Non-pigmented ciliary epithelial cell (primary cell): ENCODE results near the gene ZNF554.
"Not testable (repeated sequence)": the region's sequence is repeated elsewhere in the genome, so short reads cannot be mapped to it uniquely, and the experiment has no call there.

ENCODE experiments used
- DNase-seq: peaks from one replicate; pipeline ENCODE4 v3.0.0-alpha.2; 2010; ENCODE audit warnings: low read depth

Gene ZNF554

DNA sequence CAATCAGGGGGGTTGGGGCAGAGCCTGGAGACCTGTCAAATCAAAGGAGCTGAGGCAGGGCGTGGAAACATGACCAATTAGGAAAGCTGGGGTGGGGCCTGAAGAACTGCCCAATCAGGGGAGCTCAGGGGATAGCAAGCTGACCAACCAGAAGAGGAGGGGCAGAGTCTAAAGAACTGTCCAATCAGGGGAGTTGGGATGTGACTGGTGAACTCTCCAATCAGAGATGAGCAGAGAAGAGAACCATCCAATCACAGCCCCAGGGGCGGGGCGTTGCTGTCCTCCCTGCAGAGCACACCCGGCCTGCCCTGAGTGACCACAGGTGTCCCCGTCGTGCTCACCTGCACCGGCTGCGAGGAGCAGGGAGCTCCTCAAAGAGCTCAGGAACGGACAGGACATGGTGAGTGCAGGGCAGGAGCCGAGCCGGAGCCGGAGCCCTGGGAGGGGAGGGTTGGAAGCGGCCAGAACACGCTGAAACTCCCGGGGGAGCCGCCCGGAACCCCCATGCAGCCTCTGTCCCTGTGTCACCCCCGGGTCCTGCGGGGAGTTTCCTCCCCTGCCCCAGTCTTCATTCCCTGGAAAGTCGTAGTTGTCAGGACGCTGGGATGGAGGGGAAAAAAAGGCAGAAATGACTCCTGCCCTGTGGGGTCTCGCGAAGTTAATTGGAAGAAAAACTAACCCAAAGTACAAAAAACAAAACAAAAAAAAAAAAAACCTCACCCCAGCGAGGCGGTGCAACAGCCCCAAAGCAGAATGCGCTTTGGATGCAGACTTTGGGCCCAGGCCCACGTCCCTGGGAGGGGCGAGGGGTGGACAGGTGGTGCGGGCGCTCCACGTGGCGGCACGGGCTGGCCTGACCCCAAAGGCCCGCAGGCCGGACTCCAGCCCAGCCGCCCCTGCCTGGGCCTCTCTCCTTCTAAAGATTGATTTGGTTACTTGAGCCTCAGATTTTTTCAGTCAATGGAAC lies 47.6 kb downstream of the ZNF554 start, which contains the start of gene ZNF556:
ZNF556 (plus strand) TSS at position 311 of the 967 bp plus-strand sequence; CDS start at position 398, 87 bp downstream.
- DNase-seq: no peak

DNA sequence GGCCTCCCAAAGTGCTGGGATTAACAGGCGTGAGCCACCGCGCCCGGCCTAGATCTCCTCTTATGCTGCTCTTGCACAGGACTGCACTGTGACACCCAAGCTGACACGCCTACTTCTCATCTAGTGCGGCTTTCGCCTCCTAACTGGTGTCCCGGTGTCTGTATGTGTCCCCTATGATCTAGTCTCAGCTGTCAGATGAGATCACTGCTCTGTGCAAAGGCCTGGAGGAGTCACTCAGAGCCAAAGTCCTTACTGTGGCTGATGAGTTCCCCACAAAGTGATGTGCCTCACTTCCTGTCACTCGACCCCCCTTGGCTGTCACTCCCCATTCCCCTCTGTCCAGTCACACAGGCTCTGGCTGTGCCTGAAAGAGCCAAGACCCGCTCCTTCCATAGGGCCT lies 50.0 kb downstream of the ZNF554 start:
- no peak for DNase-seq

DNA sequence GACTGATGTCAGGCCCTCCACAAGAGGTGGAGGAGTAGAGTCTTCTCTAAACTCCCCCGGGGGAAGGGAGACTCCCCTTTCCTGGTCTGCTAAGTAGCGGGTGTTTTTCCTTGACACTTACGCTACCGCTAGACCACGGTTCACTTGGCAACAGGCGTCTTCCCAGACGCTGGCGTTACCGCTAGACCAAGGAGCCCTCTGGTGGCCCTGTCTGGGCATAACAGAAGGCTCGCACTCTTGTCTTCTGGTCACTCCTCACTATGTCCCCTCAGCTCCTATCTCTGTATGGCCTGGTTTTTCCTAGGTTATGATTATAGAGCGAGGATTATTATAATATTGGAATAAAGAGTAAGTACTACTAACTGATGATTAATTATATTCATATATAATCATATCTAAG lies 52.5 kb downstream of the ZNF554 start:
- not testable (repeated sequence) for DNase-seq

DNA sequence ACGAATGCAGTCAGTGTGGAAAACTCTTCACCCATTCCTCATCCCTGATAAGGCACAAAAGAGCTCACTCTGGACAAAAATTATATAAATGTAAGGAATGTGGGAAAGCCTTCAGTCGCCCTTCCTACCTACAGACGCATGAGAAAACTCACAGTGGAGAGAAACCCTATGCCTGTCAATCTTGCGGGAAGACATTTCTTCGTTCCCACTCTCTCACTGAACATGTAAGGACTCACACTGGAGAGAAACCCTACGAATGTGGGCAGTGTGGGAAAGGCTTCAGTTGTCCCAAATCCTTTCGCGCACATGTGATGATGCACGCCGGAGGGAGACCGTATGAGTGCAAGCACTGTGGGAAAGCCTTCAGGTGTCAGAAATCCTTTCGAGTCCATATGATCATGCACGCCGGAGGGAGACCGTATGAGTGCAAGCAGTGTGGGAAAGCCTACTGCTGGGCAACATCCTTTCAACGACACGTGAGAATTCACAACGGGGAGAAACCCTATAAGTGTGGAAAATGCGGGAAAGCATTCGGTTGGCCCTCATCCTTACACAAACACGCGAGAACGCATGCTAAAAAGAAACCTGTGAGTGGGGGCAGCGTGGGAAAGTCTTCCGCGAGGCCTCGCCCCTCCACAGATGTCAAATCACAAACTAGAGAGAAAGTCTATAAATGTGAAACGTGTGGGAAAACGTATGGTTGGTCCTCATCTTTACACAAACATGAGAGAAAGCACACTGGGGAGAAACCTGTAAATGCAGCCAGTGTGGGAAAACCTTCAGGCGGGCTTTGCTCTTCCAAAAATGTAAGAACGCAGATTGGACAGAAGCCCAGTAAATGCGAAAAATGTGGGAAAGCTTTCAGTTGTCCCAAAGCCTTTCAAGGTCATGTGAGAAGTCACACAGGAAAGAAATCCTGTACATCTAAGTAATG lies 58.0 kb downstream of the ZNF554 start:
- no peak for DNase-seq

DNA sequence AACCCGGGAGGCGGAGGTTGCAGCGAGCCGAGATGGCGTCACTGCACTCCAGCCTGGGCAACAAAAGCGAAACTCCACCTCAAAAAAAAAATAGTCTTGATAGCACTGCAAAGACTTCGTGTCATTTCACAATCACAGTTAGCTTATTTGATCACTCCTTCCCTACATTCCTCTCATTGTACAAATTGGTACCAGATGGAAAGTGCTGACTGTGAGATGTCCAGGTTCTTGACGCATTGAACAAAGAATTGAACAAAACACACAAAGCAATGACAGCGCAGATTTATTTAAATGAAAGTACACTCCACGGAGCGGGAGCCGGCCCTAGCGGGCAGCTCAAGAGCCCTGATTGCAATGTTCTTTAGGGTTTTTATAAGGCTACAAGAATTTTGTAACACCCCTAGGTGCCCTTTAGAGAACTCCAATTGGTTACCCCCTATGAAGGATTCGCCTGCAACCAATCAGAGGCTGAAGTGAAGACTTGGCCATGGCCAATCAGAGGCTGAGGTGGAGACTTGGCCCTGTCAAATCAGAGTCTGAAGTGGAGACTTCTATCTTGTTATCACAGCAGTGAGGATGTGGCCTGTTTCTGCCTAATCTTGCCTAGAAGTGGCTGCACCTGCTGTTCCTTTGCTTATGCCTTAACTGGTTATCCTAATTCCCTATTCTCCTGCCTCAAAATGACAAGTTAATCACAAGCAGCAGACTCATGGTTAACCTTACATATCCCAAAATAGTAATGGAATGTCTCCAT lies 64.2 kb downstream of the ZNF554 start:
- DNase-seq: no peak

DNA sequence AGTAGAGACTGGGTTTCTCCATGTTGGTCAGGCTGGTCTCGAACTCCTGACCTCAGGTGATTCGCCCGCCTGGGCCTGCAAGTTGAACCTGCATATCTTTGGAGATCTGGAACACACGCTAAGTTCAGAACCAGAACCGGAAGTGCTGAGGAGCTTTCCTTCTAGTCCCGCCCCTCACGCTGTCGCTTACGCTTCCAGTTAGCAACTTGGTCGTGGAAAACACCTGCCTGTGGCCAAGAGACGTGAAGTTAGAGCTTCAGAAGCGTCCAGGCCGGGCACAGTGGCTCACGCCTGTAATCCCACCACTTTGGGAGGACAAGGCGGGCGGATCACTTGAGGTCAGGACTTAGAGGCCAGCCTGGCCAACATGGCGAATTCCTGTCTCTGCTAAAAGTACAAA lies 66.1 kb downstream of the ZNF554 start:
- DNase-seq: no peak
